ENCODE results near the gene BCKDHB.

GRCh38 chr6:80276861-80277260, 170.4 kb downstream of the BCKDHB start:
- TF ChIP-seq CTCF (IDR thresholded peaks at IDR 0.05) (no peak), POLR2AphosphoS5 (IDR thresholded peaks at IDR 0.05) (no peak), EP300 (IDR thresholded peaks at IDR 0.05; ENCODE audit: low read depth) (no peak), POLR2A (IDR thresholded peaks at IDR 0.05) (no peak)
